Parathyroid adenoma (tissue), 2 donors: ENCODE data around the gene EEPD1.

ENCODE experiments used
- H2AFZ ChIP-seq: fragments of 300-600 bp; sonication (generic); one replicate; pipeline ENCODE4 v1.7.0; 2017; ENCODE audit warnings: antibody characterized with exemption, mild to moderate bottlenecking
- H3K27ac ChIP-seq: fragments of 300-600 bp; sonication (generic); one replicate; pipeline ENCODE4 v1.7.0; 2017
- H3K27me3 ChIP-seq: fragments of 300-600 bp; sonication (generic); one replicate; pipeline ENCODE4 v1.7.0; 2017; ENCODE audit warnings: low read length; ENCODE audit not compliant: control insufficient read depth, insufficient read depth
- H3K36me3 ChIP-seq: fragments of 300-600 bp; sonication (generic); one replicate; pipeline ENCODE4 v1.7.0; 2017; ENCODE audit warnings: low read length; ENCODE audit not compliant: control insufficient read depth, insufficient read depth
- H3K4me1 ChIP-seq: fragments of 300-600 bp; sonication (generic); one replicate; pipeline ENCODE4 v1.7.0; 2017; ENCODE audit warnings: control low read depth
- H3K4me2 ChIP-seq: fragments of 300-600 bp; sonication (generic); one replicate; pipeline ENCODE4 v1.7.0; 2017; ENCODE audit warnings: low read length
- H3K4me3 ChIP-seq: fragments of 300-600 bp; sonication (generic); one replicate; pipeline ENCODE4 v1.7.0; 2017; ENCODE audit warnings: low read depth, low read length
- H3K79me2 ChIP-seq: fragments of 300-600 bp; sonication (generic); one replicate; pipeline ENCODE4 v1.7.0; 2017; ENCODE audit warnings: control low read depth
- H3K9ac ChIP-seq: fragments of 300-600 bp; sonication (generic); one replicate; pipeline ENCODE4 v1.7.0; 2017; ENCODE audit warnings: mild to moderate bottlenecking
- H3K9me3 ChIP-seq: fragments of 300-600 bp; sonication (generic); one replicate; pipeline ENCODE4 v1.7.0; 2017; ENCODE audit warnings: low read length; ENCODE audit not compliant: control insufficient read depth
- TF ChIP-seq, protein P1 (sequence below): fragments of 300-600 bp; sonication (generic); IDR thresholded peaks from one replicate; pipeline ENCODE4 v1.7.0; 2017; ENCODE audit warnings: antibody characterized with exemption, mild to moderate bottlenecking
- donor health status: primary hyperparathyroidism.

EEPD1 gene

GRCh38 chr7:36281945-36282717 lies 129.1 kb downstream of the EEPD1 start:
- TF ChIP-seq, protein P1, sequence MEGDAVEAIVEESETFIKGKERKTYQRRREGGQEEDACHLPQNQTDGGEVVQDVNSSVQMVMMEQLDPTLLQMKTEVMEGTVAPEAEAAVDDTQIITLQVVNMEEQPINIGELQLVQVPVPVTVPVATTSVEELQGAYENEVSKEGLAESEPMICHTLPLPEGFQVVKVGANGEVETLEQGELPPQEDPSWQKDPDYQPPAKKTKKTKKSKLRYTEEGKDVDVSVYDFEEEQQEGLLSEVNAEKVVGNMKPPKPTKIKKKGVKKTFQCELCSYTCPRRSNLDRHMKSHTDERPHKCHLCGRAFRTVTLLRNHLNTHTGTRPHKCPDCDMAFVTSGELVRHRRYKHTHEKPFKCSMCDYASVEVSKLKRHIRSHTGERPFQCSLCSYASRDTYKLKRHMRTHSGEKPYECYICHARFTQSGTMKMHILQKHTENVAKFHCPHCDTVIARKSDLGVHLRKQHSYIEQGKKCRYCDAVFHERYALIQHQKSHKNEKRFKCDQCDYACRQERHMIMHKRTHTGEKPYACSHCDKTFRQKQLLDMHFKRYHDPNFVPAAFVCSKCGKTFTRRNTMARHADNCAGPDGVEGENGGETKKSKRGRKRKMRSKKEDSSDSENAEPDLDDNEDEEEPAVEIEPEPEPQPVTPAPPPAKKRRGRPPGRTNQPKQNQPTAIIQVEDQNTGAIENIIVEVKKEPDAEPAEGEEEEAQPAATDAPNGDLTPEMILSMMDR, result no peak
- Histone ChIP-seq H3K27me3 (no peaks in the 10 kb centered on the region), H3K4me3 (no peak overlapping the region), H3K4me1 (peaks cover 2% of the 10 kb centered on the region), H3K36me3 (no peaks in the 10 kb centered on the region), H3K79me2 (no peaks in the 10 kb centered on the region), H3K27ac (no peak overlapping the region), H3K9ac (no peak overlapping the region), H3K4me2 (no peak overlapping the region), H2AFZ (no peak overlapping the region), H3K9me3 (no peaks in the 10 kb centered on the region)

DNA sequence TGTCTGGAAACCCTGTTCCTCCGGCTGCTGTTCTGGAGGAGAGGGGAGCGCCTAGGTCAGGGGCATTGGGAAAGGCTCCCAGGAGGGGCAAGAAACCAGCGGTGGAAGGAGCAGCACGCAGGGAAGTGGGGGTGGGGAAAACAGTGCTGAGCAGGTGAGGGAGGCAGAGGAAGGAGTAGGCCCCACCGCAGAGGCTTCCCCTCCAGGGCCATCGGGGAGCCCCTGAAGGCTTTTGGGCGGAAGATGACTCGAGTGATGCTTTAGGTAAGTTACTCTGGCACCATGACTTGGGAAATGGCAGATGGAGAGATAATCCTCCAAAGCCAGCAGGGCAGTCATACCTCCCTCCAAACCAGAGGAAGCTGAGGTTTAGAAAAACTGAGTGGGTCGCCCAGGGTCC lies 130.1 kb downstream of the EEPD1 start:
- no peak overlapping the region for H3K9ac ChIP-seq
- H3K4me2 ChIP-seq, result no peak overlapping the region
- no peaks in the 10 kb centered on the region for H3K36me3 ChIP-seq
- H3K79me2 ChIP-seq, result no peaks in the 10 kb centered on the region
- H3K4me3 ChIP-seq, result no peak overlapping the region
- no peak overlapping the region for H3K27ac ChIP-seq
- no peak overlapping the region for H2AFZ ChIP-seq
- no peaks in the 10 kb centered on the region for H3K9me3 ChIP-seq
- TF ChIP-seq, protein P1, result no peak
- peaks cover 2% of the 10 kb centered on the region for H3K4me1 ChIP-seq
- no peaks in the 10 kb centered on the region for H3K27me3 ChIP-seq

DNA sequence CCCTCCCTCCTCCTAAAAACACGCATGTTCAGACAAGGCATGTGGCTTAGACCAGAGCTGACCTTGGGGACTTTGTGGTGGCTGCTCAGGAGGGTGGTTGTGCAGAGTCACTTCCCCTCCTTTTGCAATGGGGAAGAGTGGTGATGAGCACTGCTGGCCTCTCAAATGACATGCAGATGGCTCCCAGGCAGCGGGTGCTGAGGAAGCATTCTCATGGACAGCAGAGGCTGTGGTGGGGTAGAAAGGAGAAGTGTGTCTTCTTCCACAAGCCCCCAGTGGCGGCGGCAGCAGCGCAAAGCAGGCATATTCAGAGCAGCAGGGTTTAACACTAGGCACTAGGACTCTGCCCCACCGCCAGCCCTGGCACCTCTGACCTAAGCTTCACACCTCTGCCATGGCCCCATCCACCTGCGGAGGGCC lies 130.7 kb downstream of the EEPD1 start:
- TF ChIP-seq, protein P1, result no peak
- Histone ChIP-seq H2AFZ (no peak overlapping the region), H3K4me3 (no peak overlapping the region), H3K9ac (no peak overlapping the region), H3K36me3 (no peaks in the 10 kb centered on the region), H3K9me3 (no peaks in the 10 kb centered on the region), H3K4me2 (no peak overlapping the region), H3K79me2 (no peaks in the 10 kb centered on the region), H3K4me1 (peaks cover under 1% of the 10 kb centered on the region), H3K27ac (no peak overlapping the region), H3K27me3 (no peaks in the 10 kb centered on the region)

DNA sequence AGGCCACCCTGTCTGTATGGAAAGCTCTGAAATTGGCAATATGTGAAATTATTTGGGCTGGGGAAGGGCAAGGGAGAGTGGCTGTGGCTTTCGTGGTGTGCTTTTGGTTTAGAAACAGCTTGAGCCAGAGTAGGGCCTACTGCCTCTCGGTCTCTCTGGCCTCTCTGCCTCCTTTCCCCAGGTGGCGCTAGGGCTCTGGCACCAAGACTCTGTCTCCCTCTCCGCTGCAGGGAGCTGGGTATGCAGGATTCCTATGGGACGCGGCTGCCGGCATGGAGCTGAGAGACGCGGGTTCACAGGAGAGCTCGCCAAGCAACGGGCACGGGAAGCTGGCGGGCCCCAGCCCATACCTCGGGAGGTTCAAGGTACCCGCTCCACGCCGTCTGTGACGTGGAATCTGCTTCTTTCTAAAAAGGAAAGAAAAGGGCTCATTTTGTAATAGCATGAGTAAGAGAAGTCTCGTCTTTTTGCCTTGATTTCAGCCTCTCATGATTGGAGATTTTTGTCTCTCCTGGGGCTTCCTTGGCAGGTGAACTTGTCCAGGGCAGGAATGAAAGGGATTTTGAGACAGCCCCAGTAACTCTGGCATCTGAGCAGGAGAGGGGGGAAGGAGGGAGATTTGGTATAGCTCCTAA lies 131.5 kb downstream of the EEPD1 start:
- H3K4me1 ChIP-seq, result no peaks in the 10 kb centered on the region
- H3K9ac ChIP-seq, result no peak overlapping the region
- no peak overlapping the region for H3K27ac ChIP-seq

More for the DNA sequence above, 131.5 kb downstream of the EEPD1 start:
- Histone ChIP-seq H3K79me2 (no peaks in the 10 kb centered on the region), H3K4me3 (no peak overlapping the region), H2AFZ (no peak overlapping the region), H3K4me2 (no peak overlapping the region), H3K27me3 (no peaks in the 10 kb centered on the region), H3K9me3 (no peaks in the 10 kb centered on the region), H3K36me3 (no peaks in the 10 kb centered on the region)
- TF ChIP-seq, protein P1, result no peak
